Embryonic facial prominence (tissue), 1 donor: ENCODE results near the gene TSPO.

Source experiments
- DNase-seq: peaks from one replicate; pipeline ENCODE4 v3.0.0-alpha.2; 2016; ENCODE audit errors: extremely low spot score

Gene TSPO

GRCh38 chr22:43179146-43179910 lies 28.0 kb downstream of the TSPO start:
- no peak for DNase-seq

- DNase-seq, result no peak
These were observed 28.5 kb downstream of the TSPO start for GRCh38 chr22:43179911-43180195.

DNA sequence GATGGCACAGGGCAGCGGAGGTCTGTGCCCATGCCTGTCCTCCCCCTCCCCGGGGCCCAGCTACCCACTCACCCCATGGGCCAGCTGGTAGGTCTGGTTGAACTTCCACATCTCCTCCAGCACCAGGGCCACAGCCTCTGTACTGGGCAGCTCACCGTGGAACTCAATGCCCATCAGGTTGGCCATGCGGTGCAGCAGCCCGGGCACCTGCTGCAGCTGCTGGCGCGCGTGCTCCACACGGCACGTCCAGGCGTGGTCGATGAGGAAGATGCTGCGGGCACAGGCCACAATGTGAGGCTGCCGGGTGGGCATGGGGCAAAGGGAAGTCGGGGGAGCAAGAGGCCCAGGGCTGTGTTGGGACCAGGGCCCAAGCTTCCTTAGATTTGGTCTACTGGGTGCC lies 29.3 kb downstream of the TSPO start:
- no peak for DNase-seq

- no peak for DNase-seq
These were observed 30.1 kb downstream of the TSPO start for GRCh38 chr22:43181321-43182076.

DNA sequence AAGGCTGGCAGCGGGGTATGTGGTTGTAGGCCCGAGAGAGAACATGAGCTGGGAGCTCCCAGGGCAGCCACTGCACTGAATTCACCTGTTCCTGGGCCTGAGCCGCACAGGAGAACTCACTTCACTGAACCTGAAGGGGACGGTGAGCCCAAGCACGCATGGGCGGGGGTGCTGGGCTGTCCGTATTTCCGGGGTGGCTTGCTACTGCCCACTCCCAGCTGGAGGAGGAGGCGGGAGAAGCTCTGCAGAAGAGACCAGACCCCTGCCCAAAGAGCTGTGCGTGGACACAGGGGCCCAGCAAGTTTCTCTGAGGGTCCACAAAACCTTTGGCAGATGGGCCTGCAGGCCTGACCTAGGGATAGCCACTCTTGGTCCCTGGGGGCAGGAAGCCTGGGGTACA lies 30.8 kb downstream of the TSPO start:
- DNase-seq, result no peak

- no peak for DNase-seq
These were observed 31.4 kb downstream of the TSPO start for GRCh38 chr22:43182726-43183125.

DNA sequence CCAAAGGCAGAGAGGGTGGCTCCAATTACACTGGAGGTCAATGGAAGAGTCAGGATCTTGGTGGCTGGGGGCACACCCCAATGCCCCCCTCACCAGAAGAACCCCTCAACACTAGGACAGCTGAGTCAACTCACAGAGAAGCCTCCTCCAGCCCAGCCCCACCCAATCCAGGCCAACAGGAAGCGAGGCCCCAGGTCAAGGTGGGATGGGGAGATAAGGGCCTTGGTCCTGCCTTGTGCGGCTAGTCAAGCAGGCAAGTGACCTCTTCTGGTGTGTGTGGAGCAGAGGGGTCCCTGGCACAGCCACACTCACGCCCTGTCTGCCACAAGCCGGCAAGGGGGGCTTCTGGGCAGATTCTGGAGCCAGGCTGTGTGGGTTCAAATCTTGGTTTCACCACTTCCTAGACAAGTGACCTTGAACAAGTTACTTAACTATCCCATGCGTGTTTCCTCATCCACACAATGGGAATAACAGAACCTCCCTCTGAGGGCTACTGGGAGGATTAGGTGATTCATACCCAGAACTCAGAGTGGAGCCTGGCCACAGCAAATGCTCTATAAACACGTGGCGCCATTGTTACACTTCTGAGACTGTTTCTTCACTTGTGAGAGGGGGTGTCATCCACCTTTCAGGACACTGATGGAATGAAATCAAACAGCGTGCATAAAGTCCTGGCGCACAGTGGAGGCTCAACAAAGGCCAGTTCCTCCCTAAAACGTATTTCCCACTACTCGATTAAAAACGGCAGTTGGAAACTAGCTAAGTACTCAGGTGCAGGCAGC lies 32.3 kb downstream of the TSPO start:
- DNase-seq, result no peak

DNA sequence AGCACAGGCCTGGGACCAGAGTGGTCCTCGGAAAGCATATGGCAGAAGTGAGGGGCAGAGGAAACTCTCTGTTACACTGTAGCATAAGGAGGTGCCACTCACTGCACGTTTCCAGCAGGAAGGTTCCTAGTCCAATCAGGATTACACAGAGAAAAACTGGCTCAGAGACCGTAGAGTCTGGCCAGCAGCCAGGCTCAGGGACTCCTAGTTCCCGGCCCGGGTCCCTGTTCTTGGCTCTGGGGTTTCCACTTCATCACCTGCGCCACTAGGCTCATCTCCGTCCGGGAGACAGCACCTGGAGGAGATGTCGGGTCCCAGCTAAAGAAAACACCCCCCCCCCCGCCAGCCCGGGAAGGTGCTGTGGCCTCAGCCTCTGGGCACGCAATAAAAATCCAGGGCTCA lies 34.5 kb downstream of the TSPO start:
- no peak for DNase-seq

DNA sequence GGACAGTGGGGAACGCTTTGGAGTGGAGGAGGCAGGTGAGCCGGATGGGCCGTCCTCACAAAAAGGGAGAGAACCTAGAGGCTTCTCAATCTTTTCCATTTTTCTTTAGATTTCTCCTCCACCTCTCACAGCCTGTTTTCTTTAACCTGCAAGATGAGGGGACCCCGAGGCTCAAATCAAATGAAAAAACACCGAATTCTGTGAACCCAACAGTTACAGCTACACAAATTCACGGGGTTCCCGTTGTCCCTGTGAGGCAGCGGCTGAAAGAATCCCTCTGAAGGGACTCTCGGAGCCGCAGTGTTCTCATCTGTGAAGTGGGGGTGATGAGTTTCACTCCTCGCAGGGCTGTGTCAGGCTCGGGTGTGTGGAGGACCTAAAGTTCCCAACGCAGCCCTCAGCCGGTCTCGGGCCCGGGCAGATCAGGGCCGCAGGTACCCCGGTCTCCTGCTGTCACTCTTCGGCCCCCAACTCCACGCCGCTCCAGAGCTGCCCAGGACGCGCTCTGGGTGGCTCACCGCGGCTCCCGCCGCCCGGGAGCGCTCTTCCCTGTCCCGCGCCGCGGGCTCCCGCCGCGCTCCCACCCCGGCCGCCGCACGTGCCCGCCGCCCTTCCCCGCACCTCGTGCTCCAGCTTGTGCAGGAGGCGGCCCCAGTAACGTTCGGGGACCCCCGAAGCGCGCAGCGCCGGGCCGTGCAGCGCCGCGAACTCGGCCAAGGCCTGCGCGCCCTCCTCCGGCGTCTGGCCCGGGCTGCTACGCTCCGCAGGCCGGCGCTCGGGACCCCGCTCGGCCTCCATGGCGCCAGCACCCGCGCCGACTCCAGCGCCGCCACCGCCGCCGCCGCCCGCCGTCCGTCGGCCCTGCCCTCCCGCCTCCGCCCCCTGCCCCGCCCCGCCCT lies 35.2 kb downstream of the TSPO start, which contains the start of gene TTLL12:
TTLL12 (minus strand) TSS at position 863 of the 899 bp plus-strand sequence; CDS start at position 798, 65 bp downstream.
- no peak for DNase-seq

GRCh38 chr22:43187171-43188099 lies 36.1 kb downstream of the TSPO start:
- peak; percentile 87 for DNase-seq

GRCh38 chr22:43188829-43189545 lies 37.6 kb downstream of the TSPO start:
- DNase-seq, result no peak

DNA sequence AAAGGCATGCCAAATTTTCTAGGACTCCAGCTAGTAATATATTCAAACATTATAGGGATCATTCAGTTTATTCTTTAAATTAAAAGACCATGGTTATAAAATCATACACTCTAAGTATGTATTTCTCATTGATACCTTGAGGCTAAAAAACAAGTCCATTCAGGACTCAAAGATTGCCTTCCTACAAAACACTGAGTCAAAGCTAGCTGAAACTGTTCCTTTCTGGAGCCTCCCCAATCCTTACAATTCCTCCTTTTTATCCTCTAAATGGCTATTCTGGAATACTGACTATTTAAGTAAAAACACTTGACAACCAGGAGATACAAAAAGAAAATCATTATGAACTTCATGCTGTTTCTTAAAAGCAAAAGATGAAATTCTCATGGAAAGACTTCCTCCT lies 40.5 kb downstream of the TSPO start:
- DNase-seq, result no peak

- DNase-seq, result no peak
These were observed 46.0 kb downstream of the TSPO start for GRCh38 chr22:43197271-43197941.

- no peak for DNase-seq
These were observed 46.8 kb downstream of the TSPO start for GRCh38 chr22:43198126-43198525.

DNA sequence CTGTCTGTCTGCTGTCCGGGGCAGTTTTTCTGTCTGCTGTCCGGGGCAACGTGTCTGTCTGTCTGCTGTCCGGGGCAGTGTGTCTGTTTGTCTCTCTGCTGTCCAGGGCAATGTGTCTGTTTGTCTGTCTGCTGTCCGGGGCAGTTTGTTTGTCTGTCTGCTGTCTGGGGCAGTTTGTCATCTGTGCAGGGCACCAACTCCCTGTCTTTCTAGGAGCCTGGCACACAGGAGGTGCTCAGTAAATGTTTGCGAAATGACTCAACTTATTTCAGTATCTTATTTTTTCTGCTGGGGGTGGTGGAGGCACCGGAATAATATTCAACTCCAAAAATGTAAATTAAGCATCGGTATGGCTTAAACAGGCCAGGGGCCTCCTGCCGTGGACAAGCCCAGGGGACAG lies 47.6 kb downstream of the TSPO start:
- no peak for DNase-seq

DNA sequence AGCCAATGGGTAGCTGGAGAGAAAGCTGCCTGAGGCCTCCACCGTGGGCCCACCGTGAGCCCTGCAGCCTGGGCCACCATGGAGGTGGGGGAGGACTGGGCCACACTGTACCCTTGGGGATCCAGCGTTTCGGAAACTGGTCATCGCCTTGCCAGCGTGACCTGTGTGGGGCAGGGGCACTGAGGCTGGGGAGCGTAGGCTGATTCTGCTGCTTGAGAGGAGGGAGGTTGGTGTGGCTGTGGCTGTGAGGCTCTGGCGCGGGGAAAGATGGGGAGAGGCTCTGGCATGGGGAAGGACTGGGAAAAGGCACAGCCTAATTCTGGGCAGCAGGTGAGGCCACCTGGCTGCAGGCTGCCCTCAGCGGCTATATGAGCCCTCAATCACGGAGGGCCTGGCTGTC lies 48.2 kb downstream of the TSPO start:
- DNase-seq, result no peak

GRCh38 chr22:43200031-43200430 lies 48.7 kb downstream of the TSPO start:
- no peak for DNase-seq

- DNase-seq, result no peak
These were observed 49.2 kb downstream of the TSPO start for GRCh38 chr22:43200555-43200954.
